Stomach (tissue), 9 donors: ENCODE data around the gene ZNF638. TPM values are rescaled to one million over a fixed set of nuclear protein-coding genes. Genes with fewer than 3 reads are reported as not detected.
"Not testable (repeated sequence)": the region's sequence is repeated elsewhere in the genome, so short reads cannot be mapped to it uniquely, and the experiment has no call there.

Experiments used
- DNase-seq, 2 donors: peaks; one replicate each; pipeline versions ENCODE4 v3.0.0 to v3.0.0-alpha.2; 2013 to 2019
- H3K27ac ChIP-seq, 5 donors: fragments of 200-600 bp in 4 of 5; sonication (generic) in 4 of 5; one replicate each; pipeline ENCODE4 v1.5.1; 2013 to 2019; ENCODE audit warnings: mild to moderate bottlenecking in 1 of 5, moderate library complexity in 1 of 5
- H3K27me3 ChIP-seq, 3 donors: fragments of 200-600 bp; sonication (generic); one replicate each; pipeline ENCODE4 v1.5.1; 2017 to 2019; ENCODE audit warnings: mixed run types in 1 of 3
- H3K36me3 ChIP-seq, 4 donors: fragments of 200-600 bp; sonication (generic); 1 replicate in 3 of 4; 2 replicates in 1 of 4; pipeline ENCODE4 v1.5.1; 2016 to 2019
- H3K4me1 ChIP-seq, 4 donors: fragments of 200-600 bp; sonication (generic); one replicate each; pipeline ENCODE4 v1.5.1; 2016 to 2019
- H3K4me3 ChIP-seq, 4 donors: fragments of 200-600 bp; sonication (generic) in 3 of 4; one replicate each; pipeline ENCODE4 v1.5.1; 2016 to 2019; ENCODE audit warnings: mild to moderate bottlenecking in 1 of 4
- H3K9me3 ChIP-seq, 4 donors: fragments of 200-600 bp; sonication (generic); one replicate each; pipeline ENCODE4 v1.5.1; 2016 to 2019
- EP300 ChIP-seq: sonication (generic); formaldehyde crosslinking; IDR thresholded peaks from one replicate; pipeline ENCODE4 v1.6.1; 2017; ENCODE audit warnings: antibody characterized with exemption
- POLR2A ChIP-seq, 4 donors: fragments of 450-650 bp; IDR thresholded peaks; one replicate each; pipeline ENCODE4 v1.6.1; 2016; ENCODE audit warnings: antibody characterized with exemption in 4 of 4, control low read depth in 2 of 4, mild to moderate bottlenecking in 1 of 4, moderate library complexity in 1 of 4
- POLR2AphosphoS5 ChIP-seq, 3 donors: sonication (generic); formaldehyde crosslinking; IDR thresholded peaks; one replicate each; pipeline ENCODE4 v1.6.1; 2016; ENCODE audit warnings: antibody characterized with exemption in 3 of 3
- WGBS, 5 donors: extraction: QIAGEN DNeasy Blood & Tissue Kit in 3 of 5; methylation state at CpG; one replicate each; pipeline versions ENCODE4 v1.1.5 to v1.1.7; 2013 to 2018; 5-methylcytosine and 5-hydroxymethylcytosine counted together
- intact Hi-C: fragments of 100-400 bp; cut with DNase I; formaldehyde crosslinking; loops from one replicate; pipeline ENCODE4 v1.15.1; 2023; ENCODE audit warnings: low total_unique reads
- polyA plus RNA-seq, 3 donors: library from polyadenylated mRNA; stranded (reverse); fragments of 200-250 nt; gene quantifications; one replicate each; pipeline ENCODE4 v1.2.3, GENCODE V29; 2013
- total RNA-seq, 5 donors: library from RNA; depleted of rRNA; stranded (reverse); fragments of >200 nt; gene quantifications; one replicate each; pipeline versions ENCODE4 v1.1.0 to v1.2.3, GENCODE V29; 2014 to 2016
- TF ChIP-seq, protein P1 (sequence below), 7 experiments: fragments of 450-650 bp in 4 of 7; fragments of 200-600 bp in 3 of 7; sonication (generic) in 3 of 7; IDR thresholded peaks; one replicate each; pipeline ENCODE4 v1.5.1; 2016 to 2019; ENCODE audit warnings: antibody characterized with exemption in 7 of 7, control low read depth in 2 of 7, mild to moderate bottlenecking in 1 of 7
- donor health status: healthy with polysubstance abuse.
- donor health status: Bipolar disorder and iron deficiency.
- donor health status: healthy.

The ZNF638 gene
- total and polyA plus RNA-seq, 8 donors = 55.2 to 411 (median 127) TPM

DNA sequence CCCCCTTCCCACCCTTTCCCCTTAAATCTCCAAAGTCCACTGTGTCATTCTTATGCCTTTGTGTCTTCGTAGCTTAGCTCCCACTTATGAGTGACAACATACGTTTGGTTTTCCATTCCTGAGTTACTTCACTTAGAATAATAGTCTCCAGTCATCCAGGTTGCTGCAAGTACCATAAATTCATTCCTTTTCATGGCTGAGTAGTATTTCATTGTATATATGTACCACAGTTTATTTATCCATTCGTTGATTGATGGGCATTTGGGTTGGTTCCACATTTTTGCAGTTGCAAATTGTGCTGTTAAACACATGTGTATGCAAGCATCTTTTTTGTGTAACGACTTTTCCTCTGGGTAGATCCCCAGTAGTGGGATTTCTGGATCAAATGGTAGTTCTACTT lies 14.5 kb upstream of the ZNF638 start:
- no peak overlapping the region for H3K4me3 ChIP-seq
- H3K27me3 ChIP-seq = no peaks in the 10 kb centered on the region
- WGBS, 5 donors = 83 to 91% (median 89%) methylated on average over 4 of the region's 4 CpGs

DNA sequence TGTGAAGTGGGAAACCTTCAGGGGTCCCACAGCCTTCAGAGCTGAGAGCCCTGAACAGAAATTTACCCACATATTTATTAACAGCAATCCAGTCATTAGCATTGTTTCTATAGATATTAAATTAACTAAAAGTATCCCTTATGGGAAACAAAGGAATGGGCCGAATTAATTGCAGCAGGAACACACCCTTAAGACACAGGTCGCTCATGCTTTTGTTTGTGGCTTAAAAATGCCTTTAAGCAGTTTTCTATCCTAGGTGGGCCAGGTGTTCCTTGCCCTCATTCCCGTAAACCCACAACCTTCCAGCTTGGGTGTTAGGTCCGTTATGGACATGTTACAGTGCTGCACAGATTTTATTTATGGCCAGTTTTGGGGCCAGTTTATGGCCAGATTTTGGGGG lies 13.7 kb upstream of the ZNF638 start:
- peaks cover 2 to 50% (median 43%) of the 10 kb centered on the region in 4 donors for H3K9me3 ChIP-seq
- 87 to 97% (median 92%) methylated on average over 4 of the region's 4 CpGs for WGBS, 5 donors
- H3K4me1 ChIP-seq, H3K36me3 ChIP-seq, H3K4me3 ChIP-seq, DNase-seq, H3K27ac ChIP-seq, H3K27me3 ChIP-seq, intact Hi-C loops: not testable (repeated sequence)

More for the DNA sequence above, 14.5 kb upstream of the ZNF638 start:
- Histone ChIP-seq H3K4me1 (no peaks in the 10 kb centered on the region), H3K9me3 (peaks cover 2 to 46% (median 43%) of the 10 kb centered on the region in 4 donors), H3K27ac (no peak overlapping the region), H3K36me3 (no peaks in the 10 kb centered on the region)
- intact Hi-C loops = no loop called here
- no peak for DNase-seq
- TF ChIP-seq POLR2AphosphoS5 (IDR thresholded peaks at IDR 0.05) (no peak), EP300 (no peak), POLR2A (IDR thresholded peaks at IDR 0.05) (no peak)
- TF ChIP-seq, protein P1, sequence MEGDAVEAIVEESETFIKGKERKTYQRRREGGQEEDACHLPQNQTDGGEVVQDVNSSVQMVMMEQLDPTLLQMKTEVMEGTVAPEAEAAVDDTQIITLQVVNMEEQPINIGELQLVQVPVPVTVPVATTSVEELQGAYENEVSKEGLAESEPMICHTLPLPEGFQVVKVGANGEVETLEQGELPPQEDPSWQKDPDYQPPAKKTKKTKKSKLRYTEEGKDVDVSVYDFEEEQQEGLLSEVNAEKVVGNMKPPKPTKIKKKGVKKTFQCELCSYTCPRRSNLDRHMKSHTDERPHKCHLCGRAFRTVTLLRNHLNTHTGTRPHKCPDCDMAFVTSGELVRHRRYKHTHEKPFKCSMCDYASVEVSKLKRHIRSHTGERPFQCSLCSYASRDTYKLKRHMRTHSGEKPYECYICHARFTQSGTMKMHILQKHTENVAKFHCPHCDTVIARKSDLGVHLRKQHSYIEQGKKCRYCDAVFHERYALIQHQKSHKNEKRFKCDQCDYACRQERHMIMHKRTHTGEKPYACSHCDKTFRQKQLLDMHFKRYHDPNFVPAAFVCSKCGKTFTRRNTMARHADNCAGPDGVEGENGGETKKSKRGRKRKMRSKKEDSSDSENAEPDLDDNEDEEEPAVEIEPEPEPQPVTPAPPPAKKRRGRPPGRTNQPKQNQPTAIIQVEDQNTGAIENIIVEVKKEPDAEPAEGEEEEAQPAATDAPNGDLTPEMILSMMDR (IDR thresholded peaks at IDR 0.05) = no peak

DNA sequence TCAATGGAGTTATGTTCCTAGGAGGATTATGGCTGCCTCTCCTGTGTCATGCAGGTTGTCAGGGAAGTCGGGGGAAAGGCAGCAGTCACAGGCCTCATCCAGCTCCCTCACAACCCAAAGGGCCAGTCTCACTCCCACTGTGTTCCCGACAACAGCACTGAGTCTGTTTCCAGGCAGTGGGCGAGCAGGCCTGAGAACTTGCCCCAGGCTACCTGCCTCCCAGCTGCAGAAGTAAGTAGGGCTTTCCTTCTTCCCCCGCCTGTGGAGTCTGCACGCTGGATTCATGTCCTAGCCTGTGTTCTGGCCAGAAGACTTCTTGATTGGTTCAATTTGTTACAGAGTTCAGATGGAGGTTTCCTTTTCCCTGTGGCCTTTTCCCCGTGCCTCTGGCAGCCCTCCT lies 8.2 kb upstream of the ZNF638 start:
- Histone ChIP-seq H3K9me3 (peaks cover 0 to 35% (median 30%) of the 10 kb centered on the region in 4 donors), H3K4me3 (no peak overlapping the region), H3K36me3 (no peaks in the 10 kb centered on the region), H3K27me3 (no peaks in the 10 kb centered on the region), H3K27ac (no peak overlapping the region), H3K4me1 (no peaks in the 10 kb centered on the region)
- intact Hi-C loops = no loop called here
- WGBS, 5 donors = 84 to 93% (median 91%) methylated on average over 5 to 6 of the region's 6 CpGs
- no peak for DNase-seq
- TF ChIP-seq, protein P1 (IDR thresholded peaks at IDR 0.05) = no peak
- TF ChIP-seq POLR2A (IDR thresholded peaks at IDR 0.05) (no peak), POLR2AphosphoS5 (IDR thresholded peaks at IDR 0.05) (no peak), EP300 (no peak)

DNA sequence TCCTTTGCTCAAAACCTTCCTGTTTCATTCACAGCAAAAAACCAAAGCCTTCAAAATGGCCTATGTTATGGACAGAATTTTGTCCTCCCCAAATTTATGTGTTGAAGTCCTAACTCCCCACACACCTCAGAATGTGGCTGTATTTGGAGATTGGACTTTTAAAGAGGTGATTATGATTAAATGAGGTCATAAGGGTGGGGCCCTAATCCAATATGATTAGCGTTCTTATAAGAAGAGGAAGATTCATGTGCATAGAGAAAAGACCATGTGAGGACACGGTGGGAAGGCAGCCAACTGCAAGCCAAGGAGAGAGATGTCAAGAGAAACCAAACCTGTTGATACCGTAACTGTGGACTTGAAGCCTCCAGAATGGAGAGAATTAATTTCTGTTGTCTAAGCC lies 4.6 kb upstream of the ZNF638 start:
- H3K36me3 ChIP-seq = no peaks in the 10 kb centered on the region
- H3K4me1 ChIP-seq = peaks cover 0 to 6% (median 2%) of the 10 kb centered on the region in 4 donors
- intact Hi-C loops = no loop called here
- no peak for TF ChIP-seq POLR2A (IDR thresholded peaks at IDR 0.05)
- no peak for TF ChIP-seq EP300
- TF ChIP-seq, protein P1 (IDR thresholded peaks at IDR 0.05) = no peak
- no peak for TF ChIP-seq POLR2AphosphoS5 (IDR thresholded peaks at IDR 0.05)
- peaks cover 0 to 5% (median 3%) of the 10 kb centered on the region in 4 donors for H3K9me3 ChIP-seq
- no peaks in the 10 kb centered on the region for H3K27me3 ChIP-seq
- H3K27ac ChIP-seq = no peak overlapping the region
- H3K4me3 ChIP-seq = no peak overlapping the region
- 87 to 96% (median 90%) methylated on average over 3 of the region's 3 CpGs for WGBS, 5 donors
- no peak for DNase-seq

DNA sequence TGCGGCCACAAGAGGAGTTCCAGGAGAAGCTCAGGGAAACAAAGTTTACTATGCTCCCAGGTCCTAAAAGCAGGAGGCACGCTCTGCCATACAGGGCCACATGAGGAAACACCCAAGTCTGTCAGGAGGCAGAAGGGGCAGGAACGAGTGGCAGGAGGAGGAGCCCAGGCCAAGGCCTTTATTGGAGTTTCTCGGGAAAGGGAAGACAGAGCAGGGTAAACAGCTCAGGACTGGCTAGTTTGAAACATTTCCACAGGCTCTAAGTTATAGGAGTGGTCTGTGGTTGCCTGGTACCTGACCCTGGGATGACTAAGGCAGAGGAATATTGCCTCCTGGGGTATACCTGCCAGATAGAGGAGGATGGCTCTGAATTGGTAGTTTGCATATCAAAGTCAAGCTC lies 3.7 kb upstream of the ZNF638 start:
- Histone ChIP-seq H3K27me3 (no peaks in the 10 kb centered on the region), H3K4me1 (peaks cover 0 to 9% (median 3%) of the 10 kb centered on the region in 4 donors), H3K36me3 (no peaks in the 10 kb centered on the region), H3K9me3 (peaks cover 0 to 4% (median 0%) of the 10 kb centered on the region in 4 donors), H3K27ac (no peak overlapping the region), H3K4me3 (no peak overlapping the region)
- intact Hi-C loops = no loop called here
- no peak for TF ChIP-seq EP300
- TF ChIP-seq POLR2A (IDR thresholded peaks at IDR 0.05) = no peak
- no peak for TF ChIP-seq POLR2AphosphoS5 (IDR thresholded peaks at IDR 0.05)
- TF ChIP-seq, protein P1 (IDR thresholded peaks at IDR 0.05) = no peak
- no peak for DNase-seq
- WGBS, 5 donors = 44 to 69% (median 62%) methylated on average over 4 of the region's 4 CpGs
